ENCODE data around the gene KRT39. TPM values are rescaled to one million over a fixed set of nuclear protein-coding genes. Genes with fewer than 3 reads are reported as not detected.

KRT39 gene
- polyA plus RNA-seq, 2 of the 4 experiments (the other 2 are of a cell fraction): not detected

- Histone ChIP-seq H3K4me2 (no peak overlapping the region), H3K4me3 (no peak overlapping the region), H3K27ac (no peak overlapping the region), H3K9me3 (no peaks in the 10 kb centered on the region), H3K4me1 (no peaks in the 10 kb centered on the region)
- no peak for ATAC-seq
- no peak for FAIRE-seq
- DNase-seq (ENCODE audit: low read depth in 1 of 2, low spot score in 1 of 2): no peak
- ChIA-PET CTCF (interaction anchor here (0.8 to 1.3 kb wide), 4 partner anchors 12 to 388 kb away, joined by 3 read pairs; no protein-coding TSS in a partner anchor), POLR2A (no interaction called here)
- TF ChIP-seq RARB (CRISPR knock-in tag; IDR thresholded peaks at IDR 0.05): no peak
- WGBS (ENCODE audit: missing lambda C conversion rate): 85% methylated on average over 19 of the region's 19 CpGs
Measured at GRCh38 chr17:40936437-40936971, 30.2 kb downstream of the KRT39 start.

DNA sequence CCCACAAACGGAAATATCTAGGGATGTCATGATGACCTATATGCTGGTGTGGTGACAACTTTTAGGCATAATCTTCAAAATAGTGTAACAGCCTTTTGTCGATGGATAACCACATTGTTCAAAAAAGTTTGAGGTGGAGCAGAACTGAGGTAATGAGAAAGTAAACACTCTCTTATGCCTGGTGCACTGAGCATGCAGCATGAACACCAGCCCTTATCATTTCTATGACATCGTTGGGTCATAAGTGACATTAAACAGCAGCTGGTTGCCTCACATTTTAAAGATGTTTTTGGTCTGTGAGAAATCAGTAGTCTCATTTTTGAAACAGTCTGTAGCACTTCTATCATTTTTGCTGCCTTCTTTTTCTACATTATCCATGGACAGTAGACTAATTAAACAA is 31.1 kb downstream of the KRT39 start:
- POLR2A ChIA-PET: no interaction called here
- DNase-seq (ENCODE audit: low read depth in 1 of 2, low spot score in 1 of 2) (no peak), ATAC-seq (no peak), FAIRE-seq (no peak)
- H3K4me1 ChIP-seq: no peaks in the 10 kb centered on the region
- H3K4me2 ChIP-seq: no peak overlapping the region
- H3K4me3 ChIP-seq: no peak overlapping the region
- no peaks in the 10 kb centered on the region for H3K9me3 ChIP-seq
- CTCF ChIA-PET: interaction anchor here (0.8 to 1.3 kb wide), 3 partner anchors 48 to 389 kb away, joined by 3 read pairs; no protein-coding TSS in a partner anchor
- no peak for TF ChIP-seq PHF8 (IDR thresholded peaks at IDR 0.05; ENCODE audit: borderline replicate concordance, low read depth)
- TF ChIP-seq MAFK (IDR thresholded peaks at IDR 0.05; ENCODE audit: partially characterized antibody): no peak
- TF ChIP-seq TP53 (CRISPR knock-in tag; IDR thresholded peaks at IDR 0.05): no peak
- no peak for TF ChIP-seq MYC (IDR thresholded peaks at IDR 0.05; ENCODE audit: borderline replicate concordance, low read length)
- TF ChIP-seq ESRRA (IDR thresholded peaks at IDR 0.05; ENCODE audit: borderline replicate concordance, low read length): no peak
- TF ChIP-seq RNF2 (IDR thresholded peaks at IDR 0.05; ENCODE audit: borderline replicate concordance, low read depth): no peak
- no peak for TF ChIP-seq FOXS1 (CRISPR knock-in tag; IDR thresholded peaks at IDR 0.05)
- TF ChIP-seq, protein P1, sequence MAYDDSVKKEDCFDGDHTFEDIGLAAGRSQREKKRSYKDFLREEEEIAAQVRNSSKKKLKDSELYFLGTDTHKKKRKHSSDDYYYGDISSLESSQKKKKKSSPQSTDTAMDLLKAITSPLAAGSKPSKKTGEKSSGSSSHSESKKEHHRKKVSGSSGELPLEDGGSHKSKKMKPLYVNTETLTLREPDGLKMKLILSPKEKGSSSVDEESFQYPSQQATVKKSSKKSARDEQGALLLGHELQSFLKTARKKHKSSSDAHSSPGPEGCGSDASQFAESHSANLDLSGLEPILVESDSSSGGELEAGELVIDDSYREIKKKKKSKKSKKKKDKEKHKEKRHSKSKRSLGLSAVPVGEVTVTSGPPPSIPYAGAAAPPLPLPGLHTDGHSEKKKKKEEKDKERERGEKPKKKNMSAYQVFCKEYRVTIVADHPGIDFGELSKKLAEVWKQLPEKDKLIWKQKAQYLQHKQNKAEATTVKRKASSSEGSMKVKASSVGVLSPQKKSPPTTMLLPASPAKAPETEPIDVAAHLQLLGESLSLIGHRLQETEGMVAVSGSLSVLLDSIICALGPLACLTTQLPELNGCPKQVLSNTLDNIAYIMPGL (CRISPR knock-in tag; IDR thresholded peaks at IDR 0.05; ENCODE audit: borderline replicate concordance): no peak
- TF ChIP-seq HOXB13 (CRISPR knock-in tag; IDR thresholded peaks at IDR 0.05; ENCODE audit: low read depth): no peak
- no peak for TF ChIP-seq CTCF (IDR thresholded peaks at IDR 0.05)
- TF ChIP-seq ZSCAN20 (CRISPR knock-in tag; IDR thresholded peaks at IDR 0.05): no peak
- TF ChIP-seq ZFP36 (IDR thresholded peaks at IDR 0.05; ENCODE audit: borderline replicate concordance, partially characterized antibody): no peak
- TF ChIP-seq JUN (IDR thresholded peaks at IDR 0.05): no peak
- TF ChIP-seq SMC3 (IDR thresholded peaks at IDR 0.05): no peak
- TF ChIP-seq CBX8 (IDR thresholded peaks at IDR 0.05): no peak
- TF ChIP-seq FOSB (CRISPR knock-in tag; IDR thresholded peaks at IDR 0.05): no peak
- WGBS (ENCODE audit: missing lambda C conversion rate): 54% methylated on average over 3 of the region's 3 CpGs
- no peak overlapping the region for H3K27ac ChIP-seq

GRCh38 chr17:40932608-40933007 is 34.1 kb downstream of the KRT39 start:
- no peak overlapping the region for H3K4me3 ChIP-seq
- no peaks in the 10 kb centered on the region for H3K9me3 ChIP-seq
- H3K4me2 ChIP-seq: no peak overlapping the region
- DNase-seq (ENCODE audit: low read depth in 1 of 2, low spot score in 1 of 2): no peak
- CTCF ChIA-PET: interaction anchor here (0.9 to 1.8 kb wide), 7 partner anchors 8 to 730 kb away, joined by 3 to 7 read pairs (median 6); no protein-coding TSS in a partner anchor
- no peak for ATAC-seq
- H3K27ac ChIP-seq: no peak overlapping the region
- peak; percentile 56 for FAIRE-seq
- H3K4me1 ChIP-seq: no peaks in the 10 kb centered on the region
- 61% methylated on average over 2 of the region's 2 CpGs for WGBS (ENCODE audit: missing lambda C conversion rate)
- TF ChIP-seq CHD4 (IDR thresholded peaks at IDR 0.05; ENCODE audit: borderline replicate concordance): no peak
- POLR2A ChIA-PET: no interaction called here

All from A549 (cell line).